SK-N-SH (cell line): Measurements from ENCODE around the gene SCN9A.

Experiments used
- CTCF ChIP-seq: fragments of 200-600 bp; sonication (generic); IDR thresholded peaks from 2 replicates; pipeline ENCODE4 v1.6.1; 2017; ENCODE audit warnings: antibody characterized with exemption, mild to moderate bottlenecking, moderate library complexity
- ELF1 ChIP-seq: IDR thresholded peaks from 2 replicates; pipeline ENCODE4 v1.4.0; 2012
- EP300 ChIP-seq, 2 experiments: IDR thresholded peaks; 2 replicates each; pipeline versions ENCODE4 v1.4.0 to v1.6.1; 2012; ENCODE audit warnings: borderline replicate concordance in 1 of 2, low read depth in 1 of 2, low read length in 1 of 2
- TF ChIP-seq, protein P1 (sequence below): IDR thresholded peaks from 2 replicates; pipeline ENCODE4 v1.4.0; 2012; ENCODE audit warnings: low read depth

GRCh38 chr2:166148500-166149400, 227.0 kb downstream of the SCN9A start:
- no peak for TF ChIP-seq CTCF
- TF ChIP-seq ELF1 = no peak
- TF ChIP-seq EP300 (IDR thresholded peaks at IDR 0.05; ENCODE audit: borderline replicate concordance in 1 of 2, low read depth in 1 of 2, low read length in 1 of 2) = no peak
- TF ChIP-seq, protein P1, sequence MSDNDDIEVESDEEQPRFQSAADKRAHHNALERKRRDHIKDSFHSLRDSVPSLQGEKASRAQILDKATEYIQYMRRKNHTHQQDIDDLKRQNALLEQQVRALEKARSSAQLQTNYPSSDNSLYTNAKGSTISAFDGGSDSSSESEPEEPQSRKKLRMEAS = no peak
